Left renal cortex interstitium (tissue), 4 donors: ENCODE measurements around the gene MRE11. TPM values are rescaled to one million over a fixed set of nuclear protein-coding genes. Genes with fewer than 3 reads are reported as not detected.

Experiments
- polyA plus RNA-seq, 4 donors: library from polyadenylated mRNA; unstranded; fragments of 120-200 nt; gene quantifications; one replicate each; pipeline ENCODE4 v1.2.1, GENCODE V29; 2013; ENCODE audit not compliant: insufficient read length in 4 of 4

Gene MRE11
- polyA plus RNA-seq, 4 donors: 21.9 to 33.6 (median 27.8) TPM

Other genes with a start within 250 kb of the MRE11 start
- gene IZUMO1R, start 189.3 kb downstream of the MRE11 start, polyA plus RNA-seq: under 1 TPM in 1 of 4 donors, not detected in 3; 0.22 TPM
- under 1 TPM; 0.54 to 0.92 (median 0.60) TPM for gene GPR83, start 92.4 kb downstream of the MRE11 start, polyA plus RNA-seq
- gene ANKRD49, start 140 bp upstream of the MRE11 start, polyA plus RNA-seq: 10 to 100 TPM; 23.9 to 31.9 (median 26.0) TPM
- under 1 TPM in 1 of 4 donors, not detected in 3; 0.30 TPM for gene C11orf97, start 18.6 kb upstream of the MRE11 start, polyA plus RNA-seq
- 1 to 10 TPM; 5.5 to 6.0 (median 5.8) TPM for gene FUT4, start 50.1 kb upstream of the MRE11 start, polyA plus RNA-seq
- gene PIWIL4, start 73.5 kb upstream of the MRE11 start, polyA plus RNA-seq: 1 to 10 TPM; 2.5 to 5.4 (median 4.5) TPM